Tibial artery (tissue), 4 donors: ENCODE results near the gene MLLT10.

ENCODE experiments used
- DNase-seq, 2 donors: peaks; one replicate each; pipeline ENCODE4 v3.0.0-alpha.2; 2019
- H3K27ac ChIP-seq, 2 donors: fragments of 200-600 bp; sonication (generic) in 1 of 2; 1 replicate in 1 of 2; 2 replicates in 1 of 2; pipeline ENCODE4 v1.5.1; 2018 to 2019; ENCODE audit warnings: mild to moderate bottlenecking in 1 of 2
- H3K27me3 ChIP-seq, 2 donors: fragments of 200-600 bp; sonication (generic) in 1 of 2; one replicate each; pipeline versions ENCODE4 v1.5.1 to v1.6.0; 2016 to 2019
- H3K36me3 ChIP-seq, 3 donors: fragments of 200-600 bp; sonication (generic) in 2 of 3; one replicate each; pipeline ENCODE4 v1.5.1; 2016 to 2019; ENCODE audit warnings: mild to moderate bottlenecking in 2 of 3
- H3K4me1 ChIP-seq, 4 donors: fragments of 200-600 bp; sonication (generic) in 2 of 4; 1 replicate in 3 of 4; 2 replicates in 1 of 4; pipeline ENCODE4 v1.5.1; 2016 to 2019
- H3K4me3 ChIP-seq, 2 donors: fragments of 200-600 bp; sonication (generic) in 1 of 2; 1 replicate in 1 of 2; 2 replicates in 1 of 2; pipeline ENCODE4 v1.5.1; 2018 to 2019; ENCODE audit warnings: mild to moderate bottlenecking in 2 of 2
- H3K9me3 ChIP-seq, 3 donors: fragments of 200-600 bp; sonication (generic) in 1 of 3; one replicate each; pipeline ENCODE4 v1.5.1; 2016 to 2019
- CTCF ChIP-seq, 2 experiments: fragments of 200-600 bp in 1 of 2; fragments of 450-650 bp in 1 of 2; IDR thresholded peaks; one replicate each; pipeline ENCODE4 v1.5.1; 2017 to 2019; ENCODE audit warnings: antibody characterized with exemption in 2 of 2, mild to moderate bottlenecking in 1 of 2, moderate library complexity in 1 of 2
- intact Hi-C: fragments of 100-400 bp; cut with DNase I; formaldehyde crosslinking; loops from one replicate; pipeline ENCODE4 v1.15.0; 2023; ENCODE audit warnings: low total_unique reads

Gene MLLT10

GRCh38 chr10:21744223-21744622 is 210.2 kb downstream of the MLLT10 start:
- Histone ChIP-seq H3K4me1 (no peaks in the 10 kb centered on the region), H3K36me3 (peaks cover 24 to 60% (median 50%) of the 10 kb centered on the region in 3 donors), H3K9me3 (no peaks in the 10 kb centered on the region), H3K4me3 (no peak overlapping the region), H3K27me3 (no peaks in the 10 kb centered on the region), H3K27ac (no peak overlapping the region)
- TF ChIP-seq CTCF (IDR thresholded peaks at IDR 0.05) = no peak
- no peak for DNase-seq
- intact Hi-C loops = no loop called here

GRCh38 chr10:21746118-21746517 is 212.1 kb downstream of the MLLT10 start:
- no peaks in the 10 kb centered on the region for H3K27me3 ChIP-seq
- intact Hi-C loops = no loop called here
- H3K36me3 ChIP-seq = peaks cover 17 to 41% (median 36%) of the 10 kb centered on the region in 3 donors
- no peaks in the 10 kb centered on the region for H3K9me3 ChIP-seq
- H3K27ac ChIP-seq = no peak overlapping the region
- no peaks in the 10 kb centered on the region for H3K4me1 ChIP-seq
- no peak overlapping the region for H3K4me3 ChIP-seq
- no peak for TF ChIP-seq CTCF (IDR thresholded peaks at IDR 0.05)
- no peak for DNase-seq

GRCh38 chr10:21747809-21748208 is 213.8 kb downstream of the MLLT10 start:
- H3K9me3 ChIP-seq = no peaks in the 10 kb centered on the region
- peaks cover 9 to 24% (median 19%) of the 10 kb centered on the region in 3 donors for H3K36me3 ChIP-seq
- no peak overlapping the region for H3K4me3 ChIP-seq
- DNase-seq = no peak
- intact Hi-C loops = no loop called here
- no peak overlapping the region for H3K27ac ChIP-seq
- H3K4me1 ChIP-seq = no peaks in the 10 kb centered on the region
- H3K27me3 ChIP-seq = no peaks in the 10 kb centered on the region
- no peak for TF ChIP-seq CTCF (IDR thresholded peaks at IDR 0.05)

GRCh38 chr10:21749788-21750187 is 215.8 kb downstream of the MLLT10 start:
- no peaks in the 10 kb centered on the region for H3K4me1 ChIP-seq
- H3K27me3 ChIP-seq = no peaks in the 10 kb centered on the region
- no peak for TF ChIP-seq CTCF (IDR thresholded peaks at IDR 0.05)
- no peak for DNase-seq
- H3K9me3 ChIP-seq = no peaks in the 10 kb centered on the region
- H3K36me3 ChIP-seq = peaks cover 0 to 23% (median 1%) of the 10 kb centered on the region in 3 donors
- intact Hi-C loops = no loop called here
- H3K27ac ChIP-seq = no peak overlapping the region
- H3K4me3 ChIP-seq = no peak overlapping the region

GRCh38 chr10:21750424-21750823 is 216.4 kb downstream of the MLLT10 start:
- DNase-seq = no peak
- Histone ChIP-seq H3K4me3 (no peak overlapping the region), H3K36me3 (peaks cover 0 to 18% (median 0%) of the 10 kb centered on the region in 3 donors), H3K4me1 (no peaks in the 10 kb centered on the region), H3K27me3 (no peaks in the 10 kb centered on the region), H3K27ac (no peak overlapping the region), H3K9me3 (no peaks in the 10 kb centered on the region)
- TF ChIP-seq CTCF (IDR thresholded peaks at IDR 0.05) = no peak
- intact Hi-C loops = no loop called here
